ENCODE data around the gene EPHX1.
"Not testable (repeated sequence)": the region's sequence is repeated elsewhere in the genome, so short reads cannot be mapped to it uniquely, and the experiment has no call there.

EPHX1 gene

GRCh38 chr1:225777583-225778336, 32.2 kb upstream of the EPHX1 start, which contains the start of gene SRP9:
Gene SRP9 (plus strand): TSS chr1:225777826. CDS start chr1:225777941, 115 bp downstream.
- DNase-seq (ENCODE audit: low read depth): peak; percentile 98

GRCh38 chr1:225778337-225778669, 31.6 kb upstream of the EPHX1 start:
- no peak for DNase-seq (ENCODE audit: low read depth)

GRCh38 chr1:225779165-225779564, 30.8 kb upstream of the EPHX1 start:
- DNase-seq (ENCODE audit: low read depth): not testable (repeated sequence)

GRCh38 chr1:225780134-225780533, 29.8 kb upstream of the EPHX1 start:
- DNase-seq (ENCODE audit: low read depth): no peak

- no peak for DNase-seq (ENCODE audit: low read depth)
Measured at GRCh38 chr1:225780630-225781029, 29.3 kb upstream of the EPHX1 start.

- not testable (repeated sequence) for DNase-seq (ENCODE audit: low read depth)
Measured at GRCh38 chr1:225789142-225789541, 20.8 kb upstream of the EPHX1 start.

- no peak for DNase-seq (ENCODE audit: low read depth)
Measured at GRCh38 chr1:225794954-225795353, 15.0 kb upstream of the EPHX1 start.

GRCh38 chr1:225796097-225796496, 13.8 kb upstream of the EPHX1 start:
- DNase-seq (ENCODE audit: low read depth): not testable (repeated sequence)

- not testable (repeated sequence) for DNase-seq (ENCODE audit: low read depth)
Measured at GRCh38 chr1:225801146-225801545, 8.8 kb upstream of the EPHX1 start.

- no peak for DNase-seq (ENCODE audit: low read depth)
Measured at GRCh38 chr1:225806249-225806648, 3.7 kb upstream of the EPHX1 start.

- DNase-seq (ENCODE audit: low read depth): not testable (repeated sequence)
Measured at GRCh38 chr1:225806736-225807135, 3.2 kb upstream of the EPHX1 start.

- no peak for DNase-seq (ENCODE audit: low read depth)
Measured at GRCh38 chr1:225808136-225808535, 1.8 kb upstream of the EPHX1 start.

GRCh38 chr1:225810579-225811538, 935 bp downstream of the EPHX1 start:
- not testable (repeated sequence) for DNase-seq (ENCODE audit: low read depth)

- no peak for DNase-seq (ENCODE audit: low read depth)
Measured at GRCh38 chr1:225811622-225812487, 1.9 kb downstream of the EPHX1 start.

GRCh38 chr1:225812488-225813213, 2.7 kb downstream of the EPHX1 start:
- no peak for DNase-seq (ENCODE audit: low read depth)

GRCh38 chr1:225813214-225813964, 3.5 kb downstream of the EPHX1 start:
- no peak for DNase-seq (ENCODE audit: low read depth)

GRCh38 chr1:225814381-225814780, 4.5 kb downstream of the EPHX1 start:
- no peak for DNase-seq (ENCODE audit: low read depth)

GRCh38 chr1:225815090-225815489, 5.2 kb downstream of the EPHX1 start:
- DNase-seq (ENCODE audit: low read depth): not testable (repeated sequence)

GRCh38 chr1:225815526-225816178, 5.7 kb downstream of the EPHX1 start:
- DNase-seq (ENCODE audit: low read depth): no peak
